ENCODE results near the gene NT5C2. TPM values are rescaled to one million over a fixed set of nuclear protein-coding genes. Genes with fewer than 3 reads are reported as not detected.
"Not testable (repeated sequence)": the region's sequence is repeated elsewhere in the genome, so short reads cannot be mapped to it uniquely, and the experiment has no call there.

Gene NT5C2
- total RNA-seq, 3 donors from 2014 or later = 84.9 to 105 (median 105) TPM

DNA sequence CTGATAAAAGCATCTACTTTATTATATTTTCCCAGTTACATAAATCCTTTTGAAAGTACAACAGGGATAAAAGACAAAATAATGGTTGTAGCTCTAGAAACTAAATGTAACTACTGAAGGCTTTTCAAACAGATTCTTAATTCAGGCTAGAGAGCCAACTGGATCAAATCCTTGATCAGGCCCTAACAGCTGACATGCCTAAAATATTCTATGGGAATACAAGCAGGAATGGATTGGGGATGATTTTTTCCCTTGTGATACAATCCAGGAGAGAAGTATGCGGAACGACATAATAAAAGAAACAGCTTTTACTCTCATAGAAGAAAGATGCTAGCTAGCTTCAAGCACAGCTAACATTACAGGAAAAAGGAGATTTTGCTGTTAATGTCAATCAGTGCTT, 49.0 kb downstream of the NT5C2 start:
- Histone ChIP-seq H3K4me1 (ENCODE audit: low read depth) (no peaks in the 10 kb centered on the region), H3K4me3 (no peak overlapping the region), H3K36me3 (ENCODE audit: low read depth) (no peaks in the 10 kb centered on the region), H3K9me3 (no peaks in the 10 kb centered on the region)
- TF ChIP-seq, protein P1, sequence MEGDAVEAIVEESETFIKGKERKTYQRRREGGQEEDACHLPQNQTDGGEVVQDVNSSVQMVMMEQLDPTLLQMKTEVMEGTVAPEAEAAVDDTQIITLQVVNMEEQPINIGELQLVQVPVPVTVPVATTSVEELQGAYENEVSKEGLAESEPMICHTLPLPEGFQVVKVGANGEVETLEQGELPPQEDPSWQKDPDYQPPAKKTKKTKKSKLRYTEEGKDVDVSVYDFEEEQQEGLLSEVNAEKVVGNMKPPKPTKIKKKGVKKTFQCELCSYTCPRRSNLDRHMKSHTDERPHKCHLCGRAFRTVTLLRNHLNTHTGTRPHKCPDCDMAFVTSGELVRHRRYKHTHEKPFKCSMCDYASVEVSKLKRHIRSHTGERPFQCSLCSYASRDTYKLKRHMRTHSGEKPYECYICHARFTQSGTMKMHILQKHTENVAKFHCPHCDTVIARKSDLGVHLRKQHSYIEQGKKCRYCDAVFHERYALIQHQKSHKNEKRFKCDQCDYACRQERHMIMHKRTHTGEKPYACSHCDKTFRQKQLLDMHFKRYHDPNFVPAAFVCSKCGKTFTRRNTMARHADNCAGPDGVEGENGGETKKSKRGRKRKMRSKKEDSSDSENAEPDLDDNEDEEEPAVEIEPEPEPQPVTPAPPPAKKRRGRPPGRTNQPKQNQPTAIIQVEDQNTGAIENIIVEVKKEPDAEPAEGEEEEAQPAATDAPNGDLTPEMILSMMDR (IDR thresholded peaks at IDR 0.05) = no peak
- intact Hi-C loops (cut with DNase I, micrococcal nuclease) = no loop called here
- ATAC-seq = no peak
- no peak for DNase-seq

DNA sequence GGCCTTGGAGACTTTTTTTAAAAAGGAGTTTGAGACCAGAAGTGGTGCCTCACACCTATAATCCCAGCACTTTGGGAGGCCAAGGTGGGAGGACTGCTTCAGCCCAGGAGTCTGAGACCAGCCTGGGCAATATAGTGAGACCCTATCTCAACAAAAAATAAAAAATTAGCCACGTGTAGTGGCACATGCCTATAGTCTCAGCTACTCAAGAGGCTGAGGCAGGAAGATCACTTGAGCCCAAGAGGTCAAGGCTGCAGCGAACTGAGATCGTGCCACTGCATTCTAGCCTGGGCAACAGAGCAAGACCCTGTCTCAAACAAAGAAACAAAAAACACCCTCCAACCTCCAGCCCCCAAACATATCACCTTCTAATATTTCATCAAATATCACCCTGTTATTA, 49.4 kb downstream of the NT5C2 start:
- intact Hi-C loops (cut with DNase I, micrococcal nuclease); H3K4me1 ChIP-seq (ENCODE audit: low read depth); ATAC-seq; H3K9me3 ChIP-seq; DNase-seq; H3K36me3 ChIP-seq (ENCODE audit: low read depth); H3K4me3 ChIP-seq: not testable (repeated sequence)

DNA sequence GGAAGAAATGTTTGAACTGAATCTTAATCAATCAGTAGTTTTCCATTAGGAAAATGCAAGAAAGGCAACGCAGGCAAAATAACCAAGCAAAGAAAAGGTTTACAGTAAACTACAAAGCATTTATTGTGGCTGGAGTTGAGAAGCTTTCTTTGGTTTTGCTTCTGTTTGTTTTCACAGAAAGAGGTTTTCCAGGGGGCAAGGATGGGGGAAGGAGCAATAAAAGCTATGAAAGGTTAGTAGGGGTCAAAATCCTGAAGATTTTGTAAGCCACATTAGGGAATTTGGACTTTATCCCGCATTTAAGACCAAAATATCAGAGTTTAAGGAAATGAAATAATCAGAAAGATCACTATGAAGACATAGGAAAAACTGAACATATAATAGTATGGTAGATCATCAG, 51.1 kb downstream of the NT5C2 start:
- Histone ChIP-seq H3K36me3 (ENCODE audit: low read depth) (no peaks in the 10 kb centered on the region), H3K4me1 (ENCODE audit: low read depth) (no peaks in the 10 kb centered on the region), H3K4me3 (no peak overlapping the region), H3K9me3 (no peaks in the 10 kb centered on the region)
- ATAC-seq (no peak), DNase-seq (no peak)
- TF ChIP-seq, protein P1 (IDR thresholded peaks at IDR 0.05) = no peak
- intact Hi-C loops (cut with DNase I, micrococcal nuclease) = no loop called here

DNA sequence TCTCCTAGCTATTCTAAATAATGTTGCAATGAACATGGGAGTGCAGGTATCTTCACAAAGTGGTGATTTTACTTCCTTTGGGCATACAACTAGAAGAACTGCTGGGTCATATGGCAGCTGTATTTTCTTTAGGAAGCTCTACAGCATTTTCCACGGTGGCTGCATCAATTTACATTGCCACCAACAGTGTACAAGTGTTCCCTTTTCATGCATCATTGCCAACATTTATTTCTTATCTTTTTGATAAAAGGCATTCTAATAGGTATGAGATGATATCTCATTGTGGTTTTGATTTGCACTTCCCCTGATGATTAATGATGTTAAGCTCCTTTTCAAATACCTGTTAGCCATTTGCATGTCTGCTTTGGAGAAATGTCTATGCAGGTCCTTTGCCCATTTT, 52.6 kb downstream of the NT5C2 start:
- no peaks in the 10 kb centered on the region for H3K4me1 ChIP-seq (ENCODE audit: low read depth)
- TF ChIP-seq, protein P1 (IDR thresholded peaks at IDR 0.05) = no peak
- ATAC-seq = no peak
- intact Hi-C loops (cut with DNase I, micrococcal nuclease) = no loop called here
- H3K4me3 ChIP-seq = no peak overlapping the region
- no peak for DNase-seq
- no peaks in the 10 kb centered on the region for H3K36me3 ChIP-seq (ENCODE audit: low read depth)
- H3K9me3 ChIP-seq = no peaks in the 10 kb centered on the region

DNA sequence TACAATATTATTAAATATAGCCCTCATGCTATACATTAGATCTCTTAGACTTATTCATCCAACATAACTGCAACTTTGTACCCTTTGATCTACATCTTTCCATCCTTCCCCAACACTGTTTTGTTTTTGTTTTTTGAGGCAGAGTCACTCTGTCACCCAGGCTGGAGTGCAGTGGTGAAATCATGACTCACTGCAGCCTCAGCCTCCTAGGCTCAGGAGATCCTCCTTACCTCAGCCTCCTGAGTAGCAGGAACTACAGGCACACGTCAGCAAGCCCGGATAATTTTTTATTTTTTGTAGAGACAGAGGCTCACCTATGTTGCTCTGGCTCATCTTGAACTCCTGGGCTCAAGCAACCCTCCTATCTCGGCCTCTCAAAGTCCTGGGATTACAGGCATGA, 53.3 kb downstream of the NT5C2 start:
- Histone ChIP-seq H3K36me3 (ENCODE audit: low read depth) (no peaks in the 10 kb centered on the region), H3K9me3 (no peaks in the 10 kb centered on the region), H3K4me1 (ENCODE audit: low read depth) (no peaks in the 10 kb centered on the region), H3K4me3 (no peak overlapping the region)
- TF ChIP-seq, protein P1 (IDR thresholded peaks at IDR 0.05) = no peak
- DNase-seq (no peak), ATAC-seq (no peak)
- intact Hi-C loops (cut with DNase I, micrococcal nuclease) = no loop called here

DNA sequence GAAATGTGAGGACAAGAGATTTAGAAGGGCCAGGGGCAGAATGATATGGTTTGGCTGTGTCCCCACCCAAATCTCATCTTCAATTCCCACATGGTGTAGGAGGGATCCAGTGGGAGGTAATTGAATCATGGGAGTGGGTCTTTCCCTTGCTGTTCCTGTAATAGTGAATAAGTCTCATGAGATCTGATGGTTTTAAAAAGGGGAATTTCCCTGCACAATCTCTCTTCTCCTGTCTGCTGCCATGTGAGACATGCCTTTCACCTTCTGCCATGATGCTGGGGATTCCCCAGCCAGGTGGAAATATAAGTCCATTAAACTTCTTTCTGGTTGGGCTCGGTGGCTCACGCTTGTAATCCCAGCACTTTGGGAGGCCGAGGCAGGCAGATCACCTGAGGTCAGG, 57.9 kb downstream of the NT5C2 start:
- H3K4me1 ChIP-seq (ENCODE audit: low read depth); intact Hi-C loops (cut with DNase I, micrococcal nuclease); H3K36me3 ChIP-seq (ENCODE audit: low read depth); DNase-seq; ATAC-seq; H3K9me3 ChIP-seq; H3K4me3 ChIP-seq: not testable (repeated sequence)

DNA sequence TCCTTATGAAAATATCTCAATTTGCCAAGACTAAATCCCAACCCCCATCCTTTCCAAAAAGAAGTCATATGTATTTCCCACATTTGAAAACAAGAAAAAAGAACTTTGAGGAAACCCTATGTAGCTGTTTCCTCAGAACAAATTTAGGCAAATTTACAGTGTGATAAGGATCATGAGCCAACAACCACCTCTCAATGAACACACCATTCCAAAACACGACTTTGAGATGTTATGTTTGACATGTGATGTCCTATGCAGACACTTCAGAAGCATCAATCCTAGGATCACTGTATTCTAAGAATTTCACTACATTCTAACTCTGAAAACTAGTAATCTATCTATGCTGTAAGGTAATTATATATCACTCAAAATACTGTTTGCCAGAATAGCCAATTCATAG, 62.2 kb downstream of the NT5C2 start:
- intact Hi-C loops (cut with DNase I, micrococcal nuclease) = no loop called here
- TF ChIP-seq, protein P1 (IDR thresholded peaks at IDR 0.05) = no peak
- Histone ChIP-seq H3K4me3 (no peak overlapping the region), H3K36me3 (ENCODE audit: low read depth) (no peaks in the 10 kb centered on the region), H3K9me3 (no peaks in the 10 kb centered on the region), H3K4me1 (ENCODE audit: low read depth) (no peaks in the 10 kb centered on the region)
- DNase-seq = no peak
- no peak for ATAC-seq

DNA sequence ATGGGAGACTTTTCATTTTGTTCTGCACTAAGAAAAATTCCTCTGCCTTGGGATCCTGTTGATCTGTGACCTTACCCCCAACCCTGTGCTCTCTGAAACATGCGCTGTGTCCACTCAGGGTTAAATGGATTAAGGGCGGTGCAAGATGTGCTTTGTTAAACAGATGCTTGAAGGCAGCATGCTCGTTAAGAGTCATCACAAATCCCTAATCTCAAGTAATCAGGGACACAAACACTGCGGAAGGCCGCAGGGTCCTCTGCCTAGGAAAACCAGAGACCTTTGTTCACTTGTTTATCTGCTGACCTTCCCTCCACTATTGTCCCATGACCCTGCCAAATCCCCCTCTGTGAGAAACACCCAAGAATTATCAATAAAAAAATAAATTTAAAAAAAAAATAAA, 62.9 kb downstream of the NT5C2 start:
- H3K4me3 ChIP-seq; H3K9me3 ChIP-seq; H3K36me3 ChIP-seq (ENCODE audit: low read depth); DNase-seq; ATAC-seq; H3K4me1 ChIP-seq (ENCODE audit: low read depth); intact Hi-C loops (cut with DNase I, micrococcal nuclease): not testable (repeated sequence)

All from mucosa of descending colon (tissue), 3 donors.